BJ (cell line): ENCODE measurements around the gene LCE1F. TPM values are rescaled to one million over a fixed set of nuclear protein-coding genes. Genes with fewer than 3 reads are reported as not detected.

Experiments used
- CTCF ChIA-PET: fragments of 350-600 bp; formaldehyde crosslinking; extraction: SDS; loops from one replicate; lab custom pipeline; 2021; ENCODE audit warnings: antibody characterized with exemption, inconsistent platforms; lab: Yijun Ruan, JAX
- POLR2A ChIA-PET: fragments of 300-600 bp; sonication (Branson Sonifier 250); formaldehyde crosslinking; extraction: SDS; loops from one replicate; lab custom pipeline; 2021; ENCODE audit warnings: antibody characterized with exemption; lab: Charles Lee
- DNase-seq: peaks from one replicate; pipeline ENCODE4 v3.0.0-alpha.2; 2011; ENCODE audit warnings: low read depth
- H3K27me3 ChIP-seq: 2 replicates; pipeline ENCODE4 v1.6.0; 2011; ENCODE audit warnings: low read length; ENCODE audit not compliant: control insufficient read depth, insufficient read depth
- H3K36me3 ChIP-seq: 2 replicates; pipeline ENCODE4 v1.5.1; 2011; ENCODE audit warnings: low read length; ENCODE audit not compliant: control insufficient read depth, insufficient read depth
- H3K4me3 ChIP-seq: 2 replicates; pipeline ENCODE4 v1.5.1; 2011; ENCODE audit warnings: low read depth, mild to moderate bottlenecking, control low read depth, low read length
- polyA plus RNA-seq: library from polyadenylated mRNA; depleted of rRNA; stranded (reverse); fragments of >200 nt; gene quantifications from 2 replicates; pipeline ENCODE4 v1.2.3, GENCODE V29; 2011
- TF ChIP-seq, protein P1 (sequence below): IDR thresholded peaks from 2 replicates; pipeline ENCODE4 v1.5.1; 2011; ENCODE audit warnings: low read depth, mild to moderate bottlenecking, control low read depth, inconsistent platforms, low read length, moderate library complexity; ENCODE audit not compliant: insufficient read depth

Gene LCE1F
- polyA plus RNA-seq, 1 experiment: not detected

DNA sequence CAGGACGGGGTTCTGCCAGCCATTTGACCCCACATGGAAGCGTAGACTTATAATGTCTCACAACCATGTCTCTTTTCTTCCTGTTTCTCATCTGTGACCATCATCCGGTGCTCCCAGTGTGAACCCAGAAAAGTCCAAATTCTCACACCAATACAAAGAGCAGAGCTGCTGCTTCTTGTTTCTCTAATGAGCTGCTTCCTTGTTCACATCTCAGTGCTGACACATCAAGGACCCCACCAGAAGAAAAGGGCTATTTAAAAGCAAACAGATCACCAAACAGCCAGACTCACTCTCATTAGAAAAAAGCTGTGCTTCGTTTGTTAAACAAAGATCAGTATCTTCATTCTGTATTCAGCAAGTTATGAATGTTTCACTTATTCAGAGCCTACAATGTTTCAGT lies 20.7 kb downstream of the LCE1F start:
- CTCF ChIA-PET: interaction anchor here (0.8 kb wide), 1 partner anchor 17 kb away, joined by 3 read pairs; no protein-coding TSS in a partner anchor
- POLR2A ChIA-PET: no interaction called here
- DNase-seq: no peak
- Histone ChIP-seq H3K27me3 (no peaks in the 10 kb centered on the region), H3K4me3 (no peak overlapping the region), H3K36me3 (no peaks in the 10 kb centered on the region)
- TF ChIP-seq, protein P1, sequence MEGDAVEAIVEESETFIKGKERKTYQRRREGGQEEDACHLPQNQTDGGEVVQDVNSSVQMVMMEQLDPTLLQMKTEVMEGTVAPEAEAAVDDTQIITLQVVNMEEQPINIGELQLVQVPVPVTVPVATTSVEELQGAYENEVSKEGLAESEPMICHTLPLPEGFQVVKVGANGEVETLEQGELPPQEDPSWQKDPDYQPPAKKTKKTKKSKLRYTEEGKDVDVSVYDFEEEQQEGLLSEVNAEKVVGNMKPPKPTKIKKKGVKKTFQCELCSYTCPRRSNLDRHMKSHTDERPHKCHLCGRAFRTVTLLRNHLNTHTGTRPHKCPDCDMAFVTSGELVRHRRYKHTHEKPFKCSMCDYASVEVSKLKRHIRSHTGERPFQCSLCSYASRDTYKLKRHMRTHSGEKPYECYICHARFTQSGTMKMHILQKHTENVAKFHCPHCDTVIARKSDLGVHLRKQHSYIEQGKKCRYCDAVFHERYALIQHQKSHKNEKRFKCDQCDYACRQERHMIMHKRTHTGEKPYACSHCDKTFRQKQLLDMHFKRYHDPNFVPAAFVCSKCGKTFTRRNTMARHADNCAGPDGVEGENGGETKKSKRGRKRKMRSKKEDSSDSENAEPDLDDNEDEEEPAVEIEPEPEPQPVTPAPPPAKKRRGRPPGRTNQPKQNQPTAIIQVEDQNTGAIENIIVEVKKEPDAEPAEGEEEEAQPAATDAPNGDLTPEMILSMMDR: no peak

DNA sequence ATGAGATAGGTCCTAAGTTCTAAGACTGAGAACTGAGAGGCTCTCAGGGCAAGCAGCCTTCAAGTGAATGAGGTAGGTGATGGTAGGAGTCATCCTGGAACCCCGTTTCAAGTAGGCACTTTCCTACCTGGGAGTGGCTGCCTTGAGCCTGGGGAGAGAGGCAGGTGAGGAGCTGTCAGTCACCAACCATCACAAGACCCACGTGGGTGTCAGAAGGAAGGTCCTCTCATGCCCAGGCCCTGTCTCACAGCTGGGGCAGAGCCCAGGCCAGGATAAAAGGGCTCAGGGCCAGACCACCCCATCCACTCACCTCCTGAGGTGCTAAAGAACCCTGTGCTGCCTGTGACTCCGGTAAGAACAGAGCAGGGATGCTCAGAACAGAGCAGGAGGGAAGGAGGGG lies 21.5 kb downstream of the LCE1F start, which contains the start of gene LCE1D:
Gene LCE1D (plus strand): TSS at position 301 of the 400 bp plus-strand sequence. CDS start 1,074 bp downstream, outside the sequence.
- no peak for DNase-seq
- Histone ChIP-seq H3K36me3 (no peaks in the 10 kb centered on the region), H3K4me3 (no peak within 1 kb of the TSS), H3K27me3 (no peaks in the 10 kb centered on the region)
- POLR2A ChIA-PET: no interaction called here
- TF ChIP-seq, protein P1: no peak
- CTCF ChIA-PET: interaction anchor here (0.6 to 0.8 kb wide), 2 partner anchors 18 to 143 kb away, joined by 3 read pairs; no protein-coding TSS in a partner anchor

DNA sequence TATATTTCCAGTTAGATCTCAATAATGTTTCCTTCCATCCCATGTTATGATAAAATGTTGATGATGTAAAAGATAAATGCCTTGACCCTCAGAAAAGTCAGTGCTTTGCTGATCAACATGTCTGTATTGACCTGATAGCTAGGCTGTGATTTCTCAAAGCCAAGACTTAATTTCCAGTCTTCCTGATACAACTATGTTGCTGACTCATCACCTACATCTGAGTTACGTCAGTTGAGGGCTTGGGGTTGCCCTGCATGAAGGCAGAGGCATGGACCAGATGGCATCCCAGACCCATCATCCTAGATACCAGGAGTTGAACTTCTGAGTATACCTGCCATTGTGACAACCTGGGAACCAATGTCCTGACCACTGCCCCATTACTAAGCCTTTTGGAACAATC lies 26.4 kb downstream of the LCE1F start:
- no peaks in the 10 kb centered on the region for H3K36me3 ChIP-seq
- no peaks in the 10 kb centered on the region for H3K27me3 ChIP-seq
- no peak overlapping the region for H3K4me3 ChIP-seq
- POLR2A ChIA-PET: no interaction called here
- no peak for DNase-seq
- CTCF ChIA-PET: no interaction called here
- TF ChIP-seq, protein P1: no peak

DNA sequence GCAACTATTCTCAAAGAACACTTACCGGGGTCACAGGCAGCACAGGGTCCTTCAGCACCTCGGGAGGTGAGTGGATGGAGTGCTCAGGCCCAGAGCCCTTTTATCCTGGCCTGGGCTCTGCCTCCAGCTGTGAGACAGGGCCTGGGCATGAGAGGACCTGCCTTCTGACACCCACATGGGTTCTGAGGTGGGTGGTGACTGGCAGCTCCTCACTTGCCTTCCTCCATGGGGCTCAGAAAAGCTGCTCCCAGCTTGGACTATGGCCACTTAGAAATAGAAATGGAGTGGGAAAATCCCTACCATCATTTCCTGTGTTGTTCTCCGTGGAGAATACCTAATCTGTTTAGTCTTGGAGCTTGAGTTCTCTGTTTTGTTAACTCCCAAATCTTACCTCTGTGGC lies 31.6 kb downstream of the LCE1F start, which contains the start of gene LCE1C:
Gene LCE1C (minus strand): TSS at position 76 of the 400 bp plus-strand sequence. CDS start 1,173 bp downstream, outside the sequence.
- ChIA-PET CTCF (interaction anchor here (0.7 kb wide), 1 partner anchor 152 kb away, joined by 3 read pairs; no protein-coding TSS in a partner anchor), POLR2A (no interaction called here)
- TF ChIP-seq, protein P1: no peak
- no peak for DNase-seq
- H3K4me3 ChIP-seq: no peak within 1 kb of the TSS
- no peaks in the 10 kb centered on the region for H3K27me3 ChIP-seq
- no peaks in the 10 kb centered on the region for H3K36me3 ChIP-seq

DNA sequence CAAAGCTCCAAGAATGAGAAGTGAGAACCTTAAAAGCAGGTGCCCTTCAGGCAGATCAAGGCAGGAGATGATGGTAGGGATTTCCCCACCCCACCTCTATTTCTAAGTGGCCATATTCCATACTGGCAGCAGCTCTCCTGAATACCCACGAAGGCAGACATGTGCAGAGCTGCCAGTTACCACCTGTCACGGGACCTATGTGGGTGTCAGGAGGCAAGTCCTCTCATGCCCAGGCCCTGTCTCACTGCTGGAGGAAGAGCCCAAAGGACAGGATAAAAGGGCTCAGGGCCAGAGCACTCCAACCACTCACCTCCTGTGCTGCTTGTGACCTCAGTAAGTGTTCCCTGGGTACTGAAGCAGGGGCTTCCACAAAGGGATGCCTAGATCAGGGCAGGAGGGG lies 36.1 kb downstream of the LCE1F start:
- TF ChIP-seq, protein P1: no peak
- ChIA-PET CTCF (no interaction called here), POLR2A (no interaction called here)
- no peaks in the 10 kb centered on the region for H3K27me3 ChIP-seq
- no peak for DNase-seq
- H3K4me3 ChIP-seq: no peak overlapping the region
- H3K36me3 ChIP-seq: no peaks in the 10 kb centered on the region
